Spleen (tissue), 11 donors: ENCODE measurements around the gene MON2. TPM values are rescaled to one million over a fixed set of nuclear protein-coding genes. Genes with fewer than 3 reads are reported as not detected.
"Not testable (repeated sequence)": the region's sequence is repeated elsewhere in the genome, so short reads cannot be mapped to it uniquely, and the experiment has no call there.

Source experiments
- DNase-seq: peaks from one replicate; pipeline ENCODE4 v3.0.0-alpha.2; 2020
- H3K27ac ChIP-seq, 8 donors: fragments of 200-600 bp; sonication (generic) in 7 of 8; 1 replicate in 4 of 8; 2 replicates in 4 of 8; pipeline versions ENCODE4 v1.5.0 to v1.8.0; 2016 to 2021; ENCODE audit warnings: inconsistent platforms in 4 of 8, mild to moderate bottlenecking in 4 of 8, moderate library complexity in 1 of 8
- H3K27me3 ChIP-seq, 7 donors: fragments of 200-600 bp; sonication (generic) in 6 of 7; replicated peaks in 1 of 7; 1 replicate in 4 of 7; 2 replicates in 3 of 7; pipeline versions ENCODE4 v1.5.0 to v1.8.0; 2016 to 2021; ENCODE audit warnings: inconsistent platforms in 3 of 7, mild to moderate bottlenecking in 1 of 7
- H3K36me3 ChIP-seq, 6 donors: fragments of 200-600 bp; sonication (generic) in 5 of 6; 1 replicate in 4 of 6; 2 replicates in 2 of 6; pipeline versions ENCODE4 v1.5.0 to v1.8.0; 2016 to 2021; ENCODE audit warnings: inconsistent platforms in 2 of 6
- H3K4me1 ChIP-seq, 6 donors: fragments of 200-600 bp; sonication (generic) in 5 of 6; 1 replicate in 3 of 6; 2 replicates in 3 of 6; pipeline versions ENCODE4 v1.5.0 to v1.8.0; 2016 to 2021; ENCODE audit warnings: inconsistent platforms in 3 of 6
- H3K4me3 ChIP-seq, 8 donors: fragments of 200-600 bp; sonication (generic) in 7 of 8; 1 replicate in 4 of 8; 2 replicates in 4 of 8; pipeline versions ENCODE4 v1.5.0 to v1.8.0; 2016 to 2021; ENCODE audit warnings: inconsistent platforms in 4 of 8, mild to moderate bottlenecking in 4 of 8, moderate library complexity in 2 of 8
- H3K9me3 ChIP-seq, 8 donors: fragments of 200-600 bp; sonication (generic) in 7 of 8; 1 replicate in 4 of 8; 2 replicates in 4 of 8; pipeline versions ENCODE4 v1.5.0 to v1.8.0; 2016 to 2021; ENCODE audit warnings: inconsistent platforms in 4 of 8
- POLR2A ChIP-seq, 3 donors: fragments of 450-650 bp; IDR thresholded peaks; one replicate each; pipeline ENCODE4 v1.5.1; 2017; ENCODE audit warnings: antibody characterized with exemption in 3 of 3, mild to moderate bottlenecking in 1 of 3
- POLR2AphosphoS5 ChIP-seq, 3 donors: sonication (generic); formaldehyde crosslinking; IDR thresholded peaks; one replicate each; pipeline ENCODE4 v1.5.1; 2017; ENCODE audit warnings: antibody characterized with exemption in 3 of 3
- WGBS, 5 donors: extraction: QIAGEN DNeasy Blood & Tissue Kit in 3 of 5; methylation state at CpG; one replicate each; pipeline versions ENCODE4 v1.1.5 to v1.1.7; 2013 to 2018; 5-methylcytosine and 5-hydroxymethylcytosine counted together
- intact Hi-C: fragments of 100-400 bp; cut with DNase I; formaldehyde crosslinking; loops from one replicate; pipeline ENCODE4 v1.15.0; 2023; ENCODE audit warnings: low total_unique reads
- polyA plus RNA-seq, 3 donors: library from polyadenylated mRNA; stranded (reverse); fragments of 200-250 nt; gene quantifications; one replicate each; pipeline ENCODE4 v1.2.1, GENCODE V29; 2013
- total RNA-seq, 7 donors: library from RNA; depleted of rRNA in 3 of 7; stranded (reverse); fragments of >200 nt in 3 of 7; fragmentation: NEBNext Ultra II Directional in 4 of 7; extraction: Animal tissue kit (Norgen Biotek cat#: 25700) in 4 of 7; gene quantifications; one replicate each; pipeline versions ENCODE4 v1.1.0 to v1.2.1, GENCODE V29; 2016 to 2021
- TF ChIP-seq, protein P1 (sequence below), 11 experiments: fragments of 200-600 bp in 7 of 11; fragments of 450-650 bp in 4 of 11; sonication (generic) in 4 of 11; IDR thresholded peaks in 8 of 11; conservative IDR thresholded peaks in 3 of 11; 1 replicate in 7 of 11; 2 replicates in 4 of 11; pipeline versions ENCODE4 v1.4.0 to v1.8.0; 2016 to 2021; ENCODE audit warnings: antibody characterized with exemption in 11 of 11, inconsistent platforms in 4 of 11, mild to moderate bottlenecking in 1 of 11
- donor health status: healthy with polysubstance abuse.
- donor health status: DM: no; HTN: no; CAD: no; lungs with moderate emphysema.
- donor health status: DM: no; HTN: no; CAD: no.
- donor health status: Bipolar disorder and iron deficiency.
- donor health status: healthy.
- donor health status: DM: no; HTN: no; CAD: no.
- donor health status: DM: yes; HTN: yes; CAD: no.

MON2 gene
- total and polyA plus RNA-seq, 10 donors = 10.8 to 181 (median 82.0) TPM

DNA sequence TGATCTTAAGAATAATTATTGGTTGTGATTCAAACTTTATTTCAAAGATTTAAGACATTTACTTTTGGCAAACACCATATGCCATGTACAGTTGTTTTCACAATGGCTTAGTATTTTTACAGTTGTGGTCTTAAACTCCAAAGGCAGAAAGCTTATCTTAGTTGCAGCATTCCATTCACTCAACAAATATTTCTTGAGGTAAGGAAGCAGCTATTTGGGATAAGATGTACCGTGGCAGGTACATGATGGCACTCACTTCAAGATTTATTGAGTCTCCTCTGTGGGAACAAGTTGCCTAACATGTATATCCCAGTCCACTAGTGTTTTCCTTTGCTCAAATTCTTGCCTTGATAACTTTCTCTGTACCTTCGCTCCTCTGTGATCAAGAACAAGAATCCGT lies 8.0 kb upstream of the MON2 start:
- no peaks in the 10 kb centered on the region for H3K36me3 ChIP-seq
- peaks cover 0 to 3% (median 0%) of the 10 kb centered on the region in 7 donors for H3K27me3 ChIP-seq
- H3K4me3 ChIP-seq = no peak overlapping the region
- WGBS, 5 donors = 92 to 98% (median 95%) methylated on average over 3 of the region's 3 CpGs
- DNase-seq = no peak
- H3K27ac ChIP-seq = no peak overlapping the region
- H3K9me3 ChIP-seq = peaks cover 0 to 24% (median 9%) of the 10 kb centered on the region in 8 donors
- TF ChIP-seq, protein P1, sequence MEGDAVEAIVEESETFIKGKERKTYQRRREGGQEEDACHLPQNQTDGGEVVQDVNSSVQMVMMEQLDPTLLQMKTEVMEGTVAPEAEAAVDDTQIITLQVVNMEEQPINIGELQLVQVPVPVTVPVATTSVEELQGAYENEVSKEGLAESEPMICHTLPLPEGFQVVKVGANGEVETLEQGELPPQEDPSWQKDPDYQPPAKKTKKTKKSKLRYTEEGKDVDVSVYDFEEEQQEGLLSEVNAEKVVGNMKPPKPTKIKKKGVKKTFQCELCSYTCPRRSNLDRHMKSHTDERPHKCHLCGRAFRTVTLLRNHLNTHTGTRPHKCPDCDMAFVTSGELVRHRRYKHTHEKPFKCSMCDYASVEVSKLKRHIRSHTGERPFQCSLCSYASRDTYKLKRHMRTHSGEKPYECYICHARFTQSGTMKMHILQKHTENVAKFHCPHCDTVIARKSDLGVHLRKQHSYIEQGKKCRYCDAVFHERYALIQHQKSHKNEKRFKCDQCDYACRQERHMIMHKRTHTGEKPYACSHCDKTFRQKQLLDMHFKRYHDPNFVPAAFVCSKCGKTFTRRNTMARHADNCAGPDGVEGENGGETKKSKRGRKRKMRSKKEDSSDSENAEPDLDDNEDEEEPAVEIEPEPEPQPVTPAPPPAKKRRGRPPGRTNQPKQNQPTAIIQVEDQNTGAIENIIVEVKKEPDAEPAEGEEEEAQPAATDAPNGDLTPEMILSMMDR (IDR thresholded peaks at IDR 0.05 in 8 of 11, conservative IDR thresholded peaks at IDR 0.05 in 3 of 11) = no peak
- TF ChIP-seq POLR2AphosphoS5 (IDR thresholded peaks at IDR 0.05) = no peak
- no peak for TF ChIP-seq POLR2A (IDR thresholded peaks at IDR 0.05)
- intact Hi-C loops = no loop called here
- H3K4me1 ChIP-seq = no peaks in the 10 kb centered on the region

DNA sequence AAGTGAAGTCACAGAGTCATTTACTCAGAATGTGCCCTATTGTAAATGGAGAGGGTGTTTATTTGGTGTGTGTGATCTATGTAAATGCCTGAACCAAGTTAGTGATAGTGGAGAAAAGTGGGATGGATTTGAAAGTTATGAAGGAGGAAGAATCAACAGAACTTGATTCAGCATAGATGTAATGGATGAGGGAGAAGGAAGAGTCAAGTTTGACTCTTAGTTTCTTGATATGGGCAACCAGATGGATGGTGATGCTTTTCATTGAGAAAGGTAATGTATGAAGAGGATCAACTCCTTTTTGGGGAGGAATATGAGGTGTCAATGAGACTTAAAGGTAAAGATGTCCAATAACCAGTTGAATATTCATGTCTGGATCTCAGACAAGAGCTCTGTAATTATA lies 6.7 kb upstream of the MON2 start:
- intact Hi-C loops = no loop called here
- H3K4me3 ChIP-seq = no peak overlapping the region
- H3K27ac ChIP-seq = no peak overlapping the region
- H3K27me3 ChIP-seq = no peaks in the 10 kb centered on the region
- DNase-seq = no peak
- H3K36me3 ChIP-seq = no peaks in the 10 kb centered on the region
- H3K4me1 ChIP-seq = no peaks in the 10 kb centered on the region
- H3K9me3 ChIP-seq = peaks cover 0 to 30% (median 13%) of the 10 kb centered on the region in 8 donors
- TF ChIP-seq, protein P1 (IDR thresholded peaks at IDR 0.05 in 8 of 11, conservative IDR thresholded peaks at IDR 0.05 in 3 of 11) = no peak
- no peak for TF ChIP-seq POLR2AphosphoS5 (IDR thresholded peaks at IDR 0.05)
- TF ChIP-seq POLR2A (IDR thresholded peaks at IDR 0.05) = no peak

DNA sequence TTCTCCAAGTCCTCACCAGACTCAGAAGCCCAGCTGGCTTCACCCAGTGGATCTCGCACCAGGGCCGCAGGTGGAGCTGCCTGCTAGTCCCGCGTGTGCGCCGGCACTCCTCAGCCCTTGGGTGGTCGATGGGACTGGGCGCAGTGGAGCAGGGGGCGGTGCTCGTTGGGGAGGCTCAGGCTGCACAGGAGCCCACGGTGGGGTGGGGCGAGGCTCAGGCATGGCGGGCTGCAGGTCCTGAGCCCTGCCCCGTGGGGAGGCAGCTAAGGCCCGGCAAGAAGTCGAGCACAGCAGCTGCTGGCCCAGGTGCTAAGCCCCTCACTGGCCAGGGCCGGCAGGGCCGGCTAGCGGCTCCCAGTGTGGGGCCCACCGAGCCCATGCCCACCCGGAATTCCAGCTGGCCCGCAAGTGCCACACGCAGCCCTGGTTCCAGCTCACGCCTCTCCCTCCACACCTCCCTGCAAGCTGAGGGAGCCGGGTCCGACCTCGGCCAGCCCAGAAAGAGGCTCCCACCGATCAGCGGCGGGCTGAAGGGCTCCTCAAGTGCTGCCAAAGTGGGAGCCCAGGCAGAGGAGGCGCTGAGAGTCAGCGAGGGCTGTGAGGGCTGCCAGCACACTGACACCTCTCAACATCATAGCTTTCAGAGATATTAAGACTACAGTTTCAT lies 5.3 kb upstream of the MON2 start:
- H3K27me3 ChIP-seq, H3K36me3 ChIP-seq, H3K4me3 ChIP-seq, intact Hi-C loops, DNase-seq, H3K27ac ChIP-seq: not testable (repeated sequence)
- Histone ChIP-seq H3K9me3 (peaks cover 0 to 30% (median 13%) of the 10 kb centered on the region in 8 donors), H3K4me1 (peaks cover 0 to 11% (median 8%) of the 10 kb centered on the region in 6 donors)
- 90 to 96% (median 94%) methylated on average over 19 to 32 of the region's 32 CpGs for WGBS, 5 donors

DNA sequence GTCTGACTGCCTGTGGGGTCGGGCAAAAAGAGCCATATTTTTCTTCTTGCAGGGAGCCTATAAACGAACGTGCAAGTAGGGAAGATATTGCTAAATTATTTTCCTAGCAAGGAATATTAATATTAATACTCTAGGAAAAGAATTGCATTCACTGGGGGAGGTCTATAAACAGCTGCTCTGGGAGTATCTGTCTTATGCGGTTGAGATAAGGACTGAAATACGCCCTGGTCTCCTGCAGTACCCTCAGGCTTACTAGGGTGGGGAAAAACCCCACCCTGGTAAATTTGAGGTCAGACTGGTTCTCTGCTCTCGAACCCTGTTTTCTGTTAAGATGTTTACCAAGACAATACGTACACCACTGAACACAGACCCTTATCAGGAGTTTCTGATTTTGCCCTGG lies 3.4 kb upstream of the MON2 start:
- H3K27ac ChIP-seq, H3K36me3 ChIP-seq, H3K4me3 ChIP-seq, intact Hi-C loops, DNase-seq, H3K27me3 ChIP-seq: not testable (repeated sequence)
- peaks cover 9 to 23% (median 19%) of the 10 kb centered on the region in 6 donors for H3K4me1 ChIP-seq
- 76 to 88% (median 81%) methylated on average over 7 of the region's 7 CpGs for WGBS, 5 donors
- peaks cover 0 to 30% (median 13%) of the 10 kb centered on the region in 8 donors for H3K9me3 ChIP-seq

DNA sequence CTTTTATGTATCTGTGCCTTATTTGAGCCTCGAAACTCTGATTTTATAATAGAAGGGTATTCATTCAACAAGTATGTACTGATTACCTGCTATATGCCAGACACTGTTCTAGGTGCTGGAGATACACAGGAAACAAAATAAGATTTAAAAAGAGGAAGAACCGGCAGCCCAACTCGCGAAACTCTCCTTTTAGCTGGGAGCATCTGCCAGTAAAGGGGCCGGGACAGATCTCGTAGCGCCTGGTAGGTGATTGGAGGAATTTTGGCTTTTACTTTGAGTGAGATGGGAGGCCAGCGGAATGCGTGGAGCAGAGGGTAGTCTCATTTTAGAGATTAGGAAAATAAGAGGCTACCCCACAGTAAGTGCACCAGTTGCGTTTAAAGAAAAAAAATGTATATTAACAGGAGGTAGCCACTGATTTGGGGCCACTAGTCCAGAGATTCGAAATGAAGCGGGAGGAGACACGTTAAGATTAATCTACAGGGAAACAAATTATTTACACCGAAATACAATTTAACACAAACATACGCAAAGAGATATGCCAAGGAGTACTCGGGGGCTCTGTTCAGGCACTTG lies 520 bp upstream of the MON2 start:
- H3K4me1 ChIP-seq = peaks cover 26 to 52% (median 43%) of the 10 kb centered on the region in 6 donors

More for the DNA sequence above, 520 bp upstream of the MON2 start:
- Histone ChIP-seq H3K4me3 (peak overlapping the region; percentile 58 to 81 (median 75)), H3K9me3 (peaks cover 0 to 30% (median 13%) of the 10 kb centered on the region in 8 donors), H3K27me3 (no peaks in the 10 kb centered on the region), H3K36me3 (peaks cover 0 to 8% (median 0%) of the 10 kb centered on the region in 6 donors), H3K27ac (peak overlapping the region; percentile 77 to 96 (median 92))
- TF ChIP-seq POLR2AphosphoS5 (IDR thresholded peaks at IDR 0.05) = no peak
- WGBS, 5 donors = 2 to 4% (median 3%) methylated on average over 16 of the region's 16 CpGs
- intact Hi-C loops = no loop called here
- DNase-seq = no peak
